K562 (cell line): ENCODE results near the gene SIRT7. TPM values are rescaled to one million over a fixed set of nuclear protein-coding genes. Genes with fewer than 3 reads are reported as not detected.
A peak's percentile ranks its signal among the peaks of the same experiment; 100 is the strongest.

ENCODE experiments used
- ATAC-seq: fragments of 200-7000 bp; cut with Tn5 transposase; 3 replicates; pipeline ENCODE4 v1.9.1; 2020; ENCODE audit warnings: moderate library complexity
- BruUV-seq: library from RNA; stranded (reverse); fragments of 400-500 nt; replicated peaks from 2 replicates; lab custom pipeline; 2021; lab: Mats Ljungman, UMichigan
- CTCF ChIA-PET: fragments of 300-600 bp; formaldehyde crosslinking; extraction: SDS; loops from one replicate; lab custom pipeline; 2021; ENCODE audit warnings: low intra/inter-chr PET ratio; lab: Yijun Ruan, JAX
- POLR2A ChIA-PET: fragments of 300-600, 350-650 bp; sonication (Branson Sonifier 250); formaldehyde crosslinking; extraction: SDS; loops from one replicate; lab custom pipeline; 2021; ENCODE audit warnings: antibody characterized with exemption, inconsistent platforms; lab: Yijun Ruan, JAX
- DNase-seq, 4 experiments: peaks; one replicate each; pipeline versions ENCODE4 v3.0.0 to v3.0.0-alpha.2; 2011 to 2018; ENCODE audit warnings: low spot score in 3 of 4, mixed read lengths in 3 of 4; ENCODE audit errors: extremely low read depth in 1 of 4
- FAIRE-seq: peaks from 2 replicates; lab custom pipeline; 2011; peaks lifted over from hg19 to GRCh38; lab: Jason Lieb, UNC
- H2AFZ ChIP-seq: 2 replicates; pipeline ENCODE4 v1.6.0; 2011; ENCODE audit warnings: low read depth, low read length, control low read depth, inconsistent platforms
- H3K27ac ChIP-seq: fragments of 200-600 bp; 3 replicates; pipeline ENCODE4 v1.8.0; 2011; ENCODE audit warnings: low read depth, mild to moderate bottlenecking, control low read depth, inconsistent platforms, low read length, moderate library complexity, mixed read lengths; ENCODE audit errors: extremely low read depth
- H3K27me3 ChIP-seq, 2 experiments: fragments of 300-600 bp in 1 of 2; 2 replicates in 1 of 2; 3 replicates in 1 of 2; pipeline versions ENCODE4 v1.6.0 to v1.8.0; 2011; ENCODE audit warnings: inconsistent platforms in 2 of 2, low read length in 2 of 2, mild to moderate bottlenecking in 1 of 2, mixed read lengths in 1 of 2, moderate library complexity in 1 of 2; ENCODE audit not compliant: control insufficient read depth in 2 of 2, insufficient read depth in 2 of 2
- H3K36me3 ChIP-seq: fragments of 300-600 bp; 3 replicates; pipeline ENCODE4 v1.8.0; 2011; ENCODE audit warnings: mild to moderate bottlenecking, low read length, inconsistent platforms; ENCODE audit not compliant: control insufficient read depth, insufficient read depth
- H3K4me1 ChIP-seq, 2 experiments: fragments of 200-600 bp in 1 of 2; replicated peaks in 1 of 2; 2 replicates in 1 of 2; 3 replicates in 1 of 2; pipeline versions ENCODE4 v1.5.1 to v1.8.0; 2011; ENCODE audit warnings: inconsistent platforms in 2 of 2, low read length in 2 of 2, mild to moderate bottlenecking in 1 of 2, mixed read lengths in 1 of 2, moderate library complexity in 1 of 2; ENCODE audit not compliant: control insufficient read depth in 2 of 2, insufficient read depth in 2 of 2
- H3K4me2 ChIP-seq: 2 replicates; pipeline ENCODE4 v1.6.1; 2011; ENCODE audit warnings: low read length, control low read depth, inconsistent platforms, mixed read lengths; ENCODE audit not compliant: insufficient read depth
- H3K4me3 ChIP-seq: fragments of 200-600 bp; sonication (generic), shearing (Covaris generic); 2 replicates; pipeline ENCODE4 v1.5.1; 2016; ENCODE audit warnings: control low read depth, inconsistent platforms
- H3K79me2 ChIP-seq: fragments of 200-600 bp; 3 replicates; pipeline ENCODE4 v1.8.0; 2011; ENCODE audit warnings: low read length, inconsistent platforms; ENCODE audit not compliant: control insufficient read depth, insufficient read depth
- H3K9ac ChIP-seq, 2 experiments: 2 replicates each; pipeline versions ENCODE4 v1.6.0 to v1.6.1; 2011; ENCODE audit warnings: low read depth in 2 of 2, low read length in 2 of 2, control low read depth in 1 of 2, inconsistent platforms in 1 of 2, mild to moderate bottlenecking in 1 of 2, mixed read lengths in 1 of 2; ENCODE audit not compliant: insufficient read depth in 1 of 2
- H3K9me1 ChIP-seq: one replicate; pipeline ENCODE4 v1.6.0; 2011; ENCODE audit warnings: inconsistent platforms, mild to moderate bottlenecking, low read length, moderate library complexity; ENCODE audit not compliant: control insufficient read depth, insufficient read depth
- H3K9me3 ChIP-seq: replicated peaks from 2 replicates; pipeline ENCODE4 v1.5.1; 2011; ENCODE audit warnings: low read depth, low read length, inconsistent platforms; ENCODE audit not compliant: control insufficient read depth, insufficient read depth
- H4K20me1 ChIP-seq: replicated peaks from 2 replicates; pipeline ENCODE4 v1.6.1; 2011; ENCODE audit warnings: low read length, inconsistent platforms, mixed read lengths; ENCODE audit not compliant: control insufficient read depth, insufficient read depth
- E2F6 ChIP-seq, 2 experiments: IDR thresholded peaks; 2 replicates each; pipeline ENCODE4 v1.6.1; 2011; ENCODE audit warnings: borderline replicate concordance in 1 of 2, control low read depth in 1 of 2, low read depth in 1 of 2, low read length in 1 of 2, mild to moderate bottlenecking in 1 of 2, mixed read lengths in 1 of 2, moderate library complexity in 1 of 2; ENCODE audit not compliant: insufficient read depth in 1 of 2, insufficient read length in 1 of 2, poor library complexity in 1 of 2, severe bottlenecking in 1 of 2; ENCODE audit errors: extremely low read depth in 1 of 2
- ETS1 ChIP-seq: conservative IDR thresholded peaks from 2 replicates; pipeline ENCODE4 v1.6.1; 2011; ENCODE audit warnings: low read depth, mild to moderate bottlenecking, low read length; ENCODE audit not compliant: control insufficient read depth
- GABPA ChIP-seq: fragments of 200-800 bp; sonication (Bioruptor generic); conservative IDR thresholded peaks from 2 replicates; pipeline ENCODE4 v1.6.1; 2016; ENCODE audit warnings: low read depth, missing genetic modification characterization, missing compliant biosample characterization
- NEUROD1 ChIP-seq: fragments of 150-350 bp; IDR thresholded peaks from 2 replicates; pipeline ENCODE4 v1.6.1; 2014; ENCODE audit warnings: borderline replicate concordance, low read length, low read depth; ENCODE audit not compliant: partially characterized antibody
- NFE2L1 ChIP-seq: fragments of 450-650 bp; IDR thresholded peaks from 2 replicates; pipeline ENCODE4 v1.6.1; 2016; ENCODE audit warnings: missing genetic modification characterization, low read depth, mild to moderate bottlenecking, missing compliant biosample characterization, moderate library complexity, borderline replicate concordance
- PML ChIP-seq: IDR thresholded peaks from 2 replicates; pipeline ENCODE4 v1.6.1; 2012; ENCODE audit warnings: low read length, inconsistent platforms
- POLR2AphosphoS5 ChIP-seq: IDR thresholded peaks from 2 replicates; pipeline ENCODE4 v1.6.1; 2011; ENCODE audit warnings: mild to moderate bottlenecking, low read depth, low read length, moderate library complexity; ENCODE audit not compliant: control insufficient read depth, insufficient read depth
- RBM22 ChIP-seq: fragments of 200-400 bp; formaldehyde crosslinking; IDR thresholded peaks from 2 replicates; pipeline ENCODE4 v1.6.1; 2018; ENCODE audit warnings: low read length, low read depth; ENCODE audit not compliant: poor library complexity, severe bottlenecking
- RBM39 ChIP-seq: fragments of 200-400 bp; formaldehyde crosslinking; optimal IDR thresholded peaks from 2 replicates; pipeline ENCODE3; 2018; ENCODE audit warnings: low read depth, low read length
- SUPT5H ChIP-seq: fragments of 450-650 bp; IDR thresholded peaks from 2 replicates; pipeline ENCODE4 v1.6.1; 2016
- TCF3 ChIP-seq: sonication (generic); formaldehyde crosslinking; IDR thresholded peaks from 2 replicates; pipeline ENCODE4 v1.4.0; 2020; ENCODE audit warnings: mild to moderate bottlenecking, missing genetic modification reagents
- ZNF146 ChIP-seq: IDR thresholded peaks from one replicate; pipeline ENCODE4 v1.6.1; 2018; ENCODE audit warnings: missing compliant biosample characterization; ENCODE audit not compliant: unreplicated experiment
- ZNF3 ChIP-seq: fragments of 250-450 bp; sonication (Bioruptor Pico); IDR thresholded peaks from 2 replicates; pipeline ENCODE4 v1.5.0; 2021; ENCODE audit warnings: mild to moderate bottlenecking, moderate library complexity
- ZNF778 ChIP-seq: fragments of 450-650 bp; formaldehyde crosslinking; IDR thresholded peaks from 2 replicates; pipeline ENCODE4 v1.4.0; 2020; ENCODE audit warnings: mild to moderate bottlenecking, moderate library complexity
- WGBS: fragments of 100-300 bp; shearing (Covaris generic); methylation state at CpG from one replicate; pipeline ENCODE4 v1.1.6; 2016; ENCODE audit warnings: low coverage, mixed read lengths; ENCODE audit not compliant: insufficient coverage; ENCODE audit errors: missing lambda C conversion rate; 5-methylcytosine and 5-hydroxymethylcytosine counted together
- in situ Hi-C: fragments of 300-500 bp; cut with MboI; formaldehyde crosslinking; loops from 4 replicates; pipeline ENCODE4 v1.15.0; 2018; ENCODE audit warnings: inconsistent platforms, mixed read lengths
- intact Hi-C: fragments of 100-400 bp; cut with micrococcal nuclease; formaldehyde crosslinking; loops from 2 replicates; pipeline ENCODE4 v1.14.2; 2022
- polyA plus RNA-seq, 8 experiments: library from polyadenylated mRNA; depleted of rRNA in 4 of 8; stranded (reverse) in 5 of 8; unstranded in 3 of 8; fragments of >200 nt; fragmentation: Nextera tagmentation in 2 of 8; fragmentation: Illumina TruSeq in 1 of 8; extraction: Ambion mirVana in 2 of 8; extraction: Trizol in 1 of 8; gene quantifications; 2 replicates each; pipeline versions ENCODE4 v1.2.1 to v1.2.3, GENCODE V29; 2011 to 2014; ENCODE audit warnings: inconsistent platforms in 1 of 8, missing spikeins in 1 of 8
- total RNA-seq, 7 experiments: library from RNA; depleted of rRNA in 6 of 7; stranded (reverse); fragments of >200 nt in 6 of 7; fragmentation: Illumina TruSeq in 2 of 7; extraction: Trizol in 2 of 7; gene quantifications; 2 replicates each; pipeline versions ENCODE4 v1.2.1 to v1.2.3, GENCODE V29; 2011 to 2021; ENCODE audit warnings: low replicate concordance in 1 of 7

Gene SIRT7
- total and polyA plus RNA-seq, 9 of the 15 experiments (the other 6 are each of a cell fraction or from before 2014, with no cell fraction given): 1.6 to 54.8 (median 20.3) TPM

GRCh38 chr17:81924557-81925532 lies 6.9 kb upstream of the SIRT7 start (continued):
- TF ChIP-seq POLR2AphosphoS5 (0 out of 2 replicates have a peak, but pooled peaks have one; percentile 11), ZNF3 (CRISPR knock-in tag) (no peak), PML (no peak)

GRCh38 chr17:81923302-81924260 lies 5.6 kb upstream of the SIRT7 start:
- H3K4me2 ChIP-seq: peak overlapping the region; percentile 89
- H3K79me2 ChIP-seq: peaks cover 97% of the 10 kb centered on the region
- H3K27ac ChIP-seq: peak overlapping the region; percentile 98
- BruUV-seq: TSS peak; percentile 46
- H3K4me1 ChIP-seq: peaks cover 49 to 93% of the 10 kb centered on the region in 2 experiments
- H2AFZ ChIP-seq: no peak overlapping the region
- ATAC-seq (peak; percentile 73), DNase-seq (peak; percentile 64 to 97 (median 76)), FAIRE-seq (peak; percentile 99)
- ChIA-PET CTCF (no interaction called here), POLR2A (interaction anchor here (0.5 to 4.8 kb wide), 20 partner anchors 7 to 256 kb away, joined by 3 to 46 read pairs (median 4); partner anchors contain the start of genes DCXR, MRPL12, NPB and PCYT2)
- H4K20me1 ChIP-seq: peaks cover 24% of the 10 kb centered on the region; the same call in 1 of the 2 replicates
- H3K9ac ChIP-seq: peak overlapping the region; percentile 75 to 95
- in situ Hi-C loops (no loop called here), intact Hi-C loops (no loop called here)
- 2% methylated on average over 20 of the region's 32 CpGs for WGBS
- peaks cover 41% of the 10 kb centered on the region for H3K36me3 ChIP-seq
- no peaks in the 10 kb centered on the region for H3K27me3 ChIP-seq
- H3K4me3 ChIP-seq: peak overlapping the region; percentile 53
- no peaks in the 10 kb centered on the region for H3K9me3 ChIP-seq
- peaks cover 6% of the 10 kb centered on the region for H3K9me1 ChIP-seq
- TF ChIP-seq ETS1 (peak; percentile 78; the same call in 1 of the 2 replicates), NFE2L1 (tag) (peak; percentile 75), ZNF146 (CRISPR knock-in tag) (no peak), ZNF778 (CRISPR knock-in tag) (no peak), RBM39 (no peak), E2F6 (IDR thresholded peaks at IDR 0.05; ENCODE audit: borderline replicate concordance in 1 of 2, extremely low read depth in 1 of 2, insufficient read depth in 1 of 2, insufficient read length in 1 of 2, low read depth in 1 of 2, low read length in 1 of 2, poor library complexity in 1 of 2, severe bottlenecking in 1 of 2) (peak in 1 of 2 experiments; percentile 70), GABPA (peak; percentile 50), RBM22 (peak; percentile 40), NEUROD1 (peak; percentile 62), TCF3 (CRISPR knock-in tag) (no peak; the same call in 1 of the 2 replicates), SUPT5H (peak; percentile 51)
